HCT116 (cell line): ENCODE data around the gene CLK3.

Experiments used
- CEBPB ChIP-seq: IDR thresholded peaks from 2 replicates; pipeline ENCODE4 v1.6.1; 2012; ENCODE audit warnings: low read depth
- CTCF ChIP-seq, 3 experiments: fragments of 200-600 bp in 1 of 3; sonication (generic) in 1 of 3; IDR thresholded peaks in 2 of 3; conservative IDR thresholded peaks in 1 of 3; 2 replicates each; pipeline ENCODE4 v1.5.1; 2012 to 2017; ENCODE audit warnings: low read depth in 2 of 3, low read length in 2 of 3, antibody characterized with exemption in 1 of 3, borderline replicate concordance in 1 of 3, control low read depth in 1 of 3, mild to moderate bottlenecking in 1 of 3, mixed read lengths in 1 of 3, mixed run types in 1 of 3, moderate library complexity in 1 of 3; ENCODE audit not compliant: insufficient read depth in 1 of 3
- EZH2 ChIP-seq: fragments of 200-600 bp; sonication (generic); IDR thresholded peaks from 2 replicates; pipeline ENCODE4 v1.6.1; 2017; ENCODE audit warnings: antibody characterized with exemption, mixed run types
- EZH2phosphoT487 ChIP-seq: fragments of 200-600 bp; IDR thresholded peaks from 2 replicates; pipeline ENCODE4 v1.6.1; 2018; ENCODE audit warnings: antibody characterized with exemption, borderline replicate concordance
- POLR2A ChIP-seq: IDR thresholded peaks from 2 replicates; pipeline ENCODE4 v1.7.0; 2011; ENCODE audit warnings: borderline replicate concordance; ENCODE audit not compliant: insufficient read depth, insufficient read length; ENCODE audit errors: extremely low read depth
- POLR2AphosphoS5 ChIP-seq: IDR thresholded peaks from 2 replicates; pipeline ENCODE4 v1.6.1; 2011; ENCODE audit warnings: mild to moderate bottlenecking, low read depth, low read length, moderate library complexity
- RAD21 ChIP-seq: IDR thresholded peaks from 2 replicates; pipeline ENCODE4 v1.6.1; 2012; ENCODE audit warnings: low read depth, mild to moderate bottlenecking
- REST ChIP-seq: IDR thresholded peaks from 2 replicates; pipeline ENCODE4 v1.6.1; 2012; ENCODE audit warnings: low read depth
- SP1 ChIP-seq: IDR thresholded peaks from 2 replicates; pipeline ENCODE4 v1.6.1; 2012; ENCODE audit warnings: low read depth
- TF ChIP-seq, protein P1 (sequence below): IDR thresholded peaks from 2 replicates; pipeline ENCODE4 v1.6.1; 2012

DNA sequence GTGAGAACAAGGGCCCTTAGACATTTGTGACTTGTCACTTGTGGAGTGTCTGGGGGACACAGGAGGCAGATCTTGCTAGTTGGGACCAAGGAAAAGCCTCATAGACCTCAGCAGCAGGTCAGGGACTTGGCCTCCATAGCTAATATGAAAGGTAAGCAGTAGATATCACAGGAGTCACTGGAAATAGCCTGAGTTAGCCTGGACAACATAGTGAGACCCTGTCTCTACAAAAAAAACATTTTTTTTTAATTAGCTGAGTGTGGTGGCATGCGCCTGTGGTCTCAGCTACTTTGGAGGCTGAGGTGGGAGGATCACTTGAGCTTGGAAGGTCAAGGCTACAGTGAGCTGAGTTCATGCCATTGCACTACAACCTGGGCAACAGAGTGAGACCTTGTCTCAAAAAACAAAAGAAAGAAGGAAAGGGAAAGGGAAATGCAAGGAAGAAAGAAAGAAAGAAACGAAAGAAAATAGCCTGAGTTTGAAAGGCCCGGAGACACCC lies 37.1 kb upstream of the CLK3 start:
- TF ChIP-seq EZH2, result no peak
- TF ChIP-seq RAD21, result no peak
- TF ChIP-seq POLR2A, result no peak
- TF ChIP-seq CTCF (IDR thresholded peaks at IDR 0.05 in 2 of 3, conservative IDR thresholded peaks at IDR 0.05 in 1 of 3; ENCODE audit: borderline replicate concordance in 1 of 3, insufficient read depth in 1 of 3, low read depth in 2 of 3, low read length in 2 of 3), result no peak
- no peak for TF ChIP-seq EZH2phosphoT487
- no peak for TF ChIP-seq REST
- TF ChIP-seq SP1, result no peak
- no peak for TF ChIP-seq CEBPB
- TF ChIP-seq, protein P1, sequence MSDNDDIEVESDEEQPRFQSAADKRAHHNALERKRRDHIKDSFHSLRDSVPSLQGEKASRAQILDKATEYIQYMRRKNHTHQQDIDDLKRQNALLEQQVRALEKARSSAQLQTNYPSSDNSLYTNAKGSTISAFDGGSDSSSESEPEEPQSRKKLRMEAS, result no peak
- no peak for TF ChIP-seq POLR2AphosphoS5
